Measurements from ENCODE around the gene SPATA6L. TPM values are rescaled to one million over a fixed set of nuclear protein-coding genes. Genes with fewer than 3 reads are reported as not detected.
"Not testable (repeated sequence)": the region's sequence is repeated elsewhere in the genome, so short reads cannot be mapped to it uniquely, and the experiment has no call there.

SPATA6L gene
- total RNA-seq, 1 donor from 2014 or later, result not detected

- H3K27ac Mint-ChIP-seq; H3K4me1 Mint-ChIP-seq (ENCODE audit: low read depth); H3K9me3 Mint-ChIP-seq; H3K36me3 Mint-ChIP-seq (ENCODE audit: low read depth); intact Hi-C loops (cut with micrococcal nuclease); H3K4me3 Mint-ChIP-seq; DNase-seq (ENCODE audit: low spot score): not testable (repeated sequence)
- peaks cover 22% of the 10 kb centered on the region for H3K27me3 Mint-ChIP-seq (ENCODE audit: insufficient read depth)
These were observed 10.1 kb downstream of the SPATA6L start for GRCh38 chr9:4656196-4656595.

- H3K9me3 Mint-ChIP-seq, result no peaks in the 10 kb centered on the region
- intact Hi-C loops (cut with micrococcal nuclease), result no loop called here
- no peak overlapping the region for H3K4me3 Mint-ChIP-seq
- no peaks in the 10 kb centered on the region for H3K4me1 Mint-ChIP-seq (ENCODE audit: low read depth)
- H3K36me3 Mint-ChIP-seq (ENCODE audit: low read depth), result no peaks in the 10 kb centered on the region
- DNase-seq (ENCODE audit: low spot score), result no peak
- H3K27ac Mint-ChIP-seq, result no peak overlapping the region
- peaks cover 17% of the 10 kb centered on the region for H3K27me3 Mint-ChIP-seq (ENCODE audit: insufficient read depth)
These were observed 11.7 kb downstream of the SPATA6L start for GRCh38 chr9:4654538-4654937.

GRCh38 chr9:4654084-4654483, 12.2 kb downstream of the SPATA6L start:
- no peaks in the 10 kb centered on the region for H3K36me3 Mint-ChIP-seq (ENCODE audit: low read depth)
- H3K9me3 Mint-ChIP-seq, result no peaks in the 10 kb centered on the region
- peaks cover 18% of the 10 kb centered on the region for H3K27me3 Mint-ChIP-seq (ENCODE audit: insufficient read depth)
- H3K27ac Mint-ChIP-seq, result no peak overlapping the region
- H3K4me3 Mint-ChIP-seq, result no peak overlapping the region
- no peak for DNase-seq (ENCODE audit: low spot score)
- intact Hi-C loops (cut with micrococcal nuclease), result no loop called here
- no peaks in the 10 kb centered on the region for H3K4me1 Mint-ChIP-seq (ENCODE audit: low read depth)

- Mint-ChIP-seq H3K4me1 (ENCODE audit: low read depth) (no peaks in the 10 kb centered on the region), H3K27me3 (ENCODE audit: insufficient read depth) (peaks cover under 1% of the 10 kb centered on the region), H3K27ac (no peak overlapping the region), H3K9me3 (no peaks in the 10 kb centered on the region), H3K4me3 (no peak overlapping the region), H3K36me3 (ENCODE audit: low read depth) (no peaks in the 10 kb centered on the region)
- intact Hi-C loops (cut with micrococcal nuclease), result loop anchor here (5.0 kb wide), 2 partner anchors 260 to 325 kb away; no protein-coding TSS in a partner anchor
- DNase-seq (ENCODE audit: low spot score), result no peak
These were observed 23.9 kb downstream of the SPATA6L start for GRCh38 chr9:4642351-4642750.

GRCh38 chr9:4640027-4640426, 26.3 kb downstream of the SPATA6L start:
- Mint-ChIP-seq H3K27me3 (ENCODE audit: insufficient read depth) (peaks cover 9% of the 10 kb centered on the region), H3K4me1 (ENCODE audit: low read depth) (no peaks in the 10 kb centered on the region), H3K9me3 (no peaks in the 10 kb centered on the region), H3K4me3 (no peak overlapping the region), H3K27ac (no peak overlapping the region), H3K36me3 (ENCODE audit: low read depth) (no peaks in the 10 kb centered on the region)
- intact Hi-C loops (cut with micrococcal nuclease), result loop anchor here (2.0 to 5.0 kb wide), 3 partner anchors 35 to 323 kb away; no protein-coding TSS in a partner anchor
- no peak for DNase-seq (ENCODE audit: low spot score)

- H3K4me1 Mint-ChIP-seq (ENCODE audit: low read depth), result no peaks in the 10 kb centered on the region
- intact Hi-C loops (cut with micrococcal nuclease), result no loop called here
- peaks cover 9% of the 10 kb centered on the region for H3K27me3 Mint-ChIP-seq (ENCODE audit: insufficient read depth)
- H3K36me3 Mint-ChIP-seq (ENCODE audit: low read depth), result no peaks in the 10 kb centered on the region
- H3K9me3 Mint-ChIP-seq, result no peaks in the 10 kb centered on the region
- DNase-seq (ENCODE audit: low spot score), result no peak
- H3K27ac Mint-ChIP-seq, result no peak overlapping the region
- no peak overlapping the region for H3K4me3 Mint-ChIP-seq
These were observed 26.9 kb downstream of the SPATA6L start for GRCh38 chr9:4639420-4639819.

- no peak for DNase-seq (ENCODE audit: low spot score)
- Mint-ChIP-seq H3K9me3 (no peaks in the 10 kb centered on the region), H3K4me3 (no peak overlapping the region), H3K36me3 (ENCODE audit: low read depth) (no peaks in the 10 kb centered on the region), H3K27me3 (ENCODE audit: insufficient read depth) (peaks cover 9% of the 10 kb centered on the region), H3K27ac (no peak overlapping the region), H3K4me1 (ENCODE audit: low read depth) (no peaks in the 10 kb centered on the region)
- intact Hi-C loops (cut with micrococcal nuclease), result no loop called here
These were observed 27.3 kb downstream of the SPATA6L start for GRCh38 chr9:4638968-4639367.

- DNase-seq (ENCODE audit: low spot score), result no peak
- no peaks in the 10 kb centered on the region for H3K36me3 Mint-ChIP-seq (ENCODE audit: low read depth)
- H3K27me3 Mint-ChIP-seq (ENCODE audit: insufficient read depth), result peaks cover 2% of the 10 kb centered on the region
- no peak overlapping the region for H3K27ac Mint-ChIP-seq
- H3K4me3 Mint-ChIP-seq, result no peak overlapping the region
- no peaks in the 10 kb centered on the region for H3K4me1 Mint-ChIP-seq (ENCODE audit: low read depth)
- no peaks in the 10 kb centered on the region for H3K9me3 Mint-ChIP-seq
- intact Hi-C loops (cut with micrococcal nuclease), result no loop called here
These were observed 35.4 kb downstream of the SPATA6L start for GRCh38 chr9:4630836-4631235.

- Mint-ChIP-seq H3K27ac (no peak overlapping the region), H3K36me3 (ENCODE audit: low read depth) (peaks cover 2% of the 10 kb centered on the region), H3K9me3 (no peaks in the 10 kb centered on the region), H3K4me3 (no peak overlapping the region), H3K4me1 (ENCODE audit: low read depth) (peaks cover 15% of the 10 kb centered on the region), H3K27me3 (ENCODE audit: insufficient read depth) (peaks cover 4% of the 10 kb centered on the region)
- intact Hi-C loops (cut with micrococcal nuclease), result no loop called here
- no peak for DNase-seq (ENCODE audit: low spot score)
These were observed 44.3 kb downstream of the SPATA6L start for GRCh38 chr9:4622016-4622415.

- Mint-ChIP-seq H3K4me3 (no peak overlapping the region), H3K36me3 (ENCODE audit: low read depth) (peaks cover 2% of the 10 kb centered on the region), H3K27ac (no peak overlapping the region), H3K27me3 (ENCODE audit: insufficient read depth) (peaks cover 4% of the 10 kb centered on the region), H3K4me1 (ENCODE audit: low read depth) (peaks cover 15% of the 10 kb centered on the region), H3K9me3 (no peaks in the 10 kb centered on the region)
- intact Hi-C loops (cut with micrococcal nuclease), result no loop called here
- no peak for DNase-seq (ENCODE audit: low spot score)
These were observed 45.3 kb downstream of the SPATA6L start for GRCh38 chr9:4620881-4621555.

GRCh38 chr9:4620057-4620765, 46.1 kb downstream of the SPATA6L start:
- Mint-ChIP-seq H3K36me3 (ENCODE audit: low read depth) (peaks cover 2% of the 10 kb centered on the region), H3K9me3 (no peaks in the 10 kb centered on the region), H3K27me3 (ENCODE audit: insufficient read depth) (peaks cover 4% of the 10 kb centered on the region), H3K4me3 (no peak overlapping the region), H3K27ac (no peak overlapping the region), H3K4me1 (ENCODE audit: low read depth) (peaks cover 22% of the 10 kb centered on the region)
- DNase-seq (ENCODE audit: low spot score), result no peak
- intact Hi-C loops (cut with micrococcal nuclease), result no loop called here

- intact Hi-C loops (cut with micrococcal nuclease), result no loop called here
- Mint-ChIP-seq H3K4me1 (ENCODE audit: low read depth) (peaks cover 28% of the 10 kb centered on the region), H3K4me3 (no peak overlapping the region), H3K27ac (no peak overlapping the region), H3K36me3 (ENCODE audit: low read depth) (peaks cover 2% of the 10 kb centered on the region), H3K27me3 (ENCODE audit: insufficient read depth) (peaks cover 4% of the 10 kb centered on the region), H3K9me3 (no peaks in the 10 kb centered on the region)
- no peak for DNase-seq (ENCODE audit: low spot score)
These were observed 47.6 kb downstream of the SPATA6L start for GRCh38 chr9:4618700-4619099.

- Mint-ChIP-seq H3K36me3 (ENCODE audit: low read depth) (peaks cover 2% of the 10 kb centered on the region), H3K27ac (no peak overlapping the region), H3K9me3 (no peaks in the 10 kb centered on the region), H3K4me1 (ENCODE audit: low read depth) (peaks cover 28% of the 10 kb centered on the region), H3K4me3 (no peak overlapping the region), H3K27me3 (ENCODE audit: insufficient read depth) (peaks cover 4% of the 10 kb centered on the region)
- intact Hi-C loops (cut with micrococcal nuclease), result no loop called here
- DNase-seq (ENCODE audit: low spot score), result no peak
These were observed 48.5 kb downstream of the SPATA6L start for GRCh38 chr9:4617752-4618151.

Measured in activated T-helper 1 cell treated with anti-CD3 and anti-CD28 coated beads, Interleukin-12 subunit alpha, Interleukin-12 subunit beta, Interleukin-2, Interleukin-4 antibody, amounts not matched to agents 30 ng/mL and 10 ng/mL and 1 ng/mL, durations not matched to agents 14 hours and 24 hours and 36 hours (primary cell).